OCI-LY1 (cell line): ENCODE measurements around the gene C17orf78.
"Not testable (repeated sequence)": the region's sequence is repeated elsewhere in the genome, so short reads cannot be mapped to it uniquely, and the experiment has no call there.

Experiments
- H2AFZ ChIP-seq: fragments of 200-600 bp; sonication (generic), shearing (Covaris generic); 2 replicates; pipeline ENCODE4 v1.6.0; 2014; ENCODE audit warnings: antibody characterized with exemption, mild to moderate bottlenecking, low read length
- H3F3A ChIP-seq: fragments of 200-600 bp; sonication (generic), shearing (Covaris generic); 2 replicates; pipeline ENCODE4 v1.6.0; 2014; ENCODE audit warnings: mild to moderate bottlenecking, antibody characterized with exemption, low read length, moderate library complexity; ENCODE audit not compliant: insufficient read depth
- H3K27ac ChIP-seq: fragments of 200-600 bp; sonication (generic); 2 replicates; pipeline ENCODE4 v1.5.1; 2014; ENCODE audit warnings: low read length, mixed run types, mild to moderate bottlenecking, low read depth; ENCODE audit not compliant: poor library complexity, severe bottlenecking
- H3K27me3 ChIP-seq: fragments of 200-600 bp; sonication (generic); 2 replicates; pipeline ENCODE4 v1.6.0; 2014; ENCODE audit warnings: antibody characterized with exemption, mild to moderate bottlenecking, low read length, moderate library complexity; ENCODE audit not compliant: insufficient read depth
- H3K36me3 ChIP-seq: fragments of 200-600 bp; sonication (generic); 2 replicates; pipeline ENCODE4 v1.6.1; 2014; ENCODE audit warnings: mild to moderate bottlenecking, antibody characterized with exemption, low read length, moderate library complexity, mixed read lengths; ENCODE audit not compliant: insufficient read depth
- H3K4me1 ChIP-seq: fragments of 200-600 bp; sonication (generic); 2 replicates; pipeline ENCODE4 v1.5.1; 2014; ENCODE audit warnings: mild to moderate bottlenecking, low read length, moderate library complexity; ENCODE audit not compliant: insufficient read depth, severe bottlenecking
- H3K4me2 ChIP-seq: fragments of 200-600 bp; sonication (generic), shearing (Covaris generic); 2 replicates; pipeline ENCODE4 v1.6.1; 2014; ENCODE audit warnings: low read length
- H3K4me3 ChIP-seq: fragments of 200-600 bp; sonication (generic); 2 replicates; pipeline ENCODE4 v1.5.1; 2014; ENCODE audit warnings: low read length, low read depth, mild to moderate bottlenecking, mixed read lengths; ENCODE audit not compliant: poor library complexity, severe bottlenecking
- H3K79me2 ChIP-seq: fragments of 200-600 bp; shearing (Covaris generic); 2 replicates; pipeline ENCODE4 v1.6.1; 2016; ENCODE audit warnings: mixed run types, low read length, mixed read lengths; ENCODE audit not compliant: insufficient read depth
- H3K9ac ChIP-seq: fragments of 200-600 bp; sonication (generic), shearing (Covaris generic); 2 replicates; pipeline ENCODE4 v1.6.1; 2014; ENCODE audit warnings: mild to moderate bottlenecking, low read length, mixed read lengths
- H3K9me2 ChIP-seq: fragments of 200-600 bp; sonication (generic), shearing (Covaris generic); 2 replicates; pipeline ENCODE4 v1.6.1; 2014; ENCODE audit warnings: low read depth, mild to moderate bottlenecking, low read length, mixed read lengths
- H3K9me3 ChIP-seq: fragments of 200-600 bp; shearing (Covaris generic); 2 replicates; pipeline ENCODE4 v1.6.1; 2014; ENCODE audit warnings: low read length, mixed read lengths
- H4K20me1 ChIP-seq: fragments of 200-600 bp; sonication (generic), shearing (Covaris generic); 2 replicates; pipeline ENCODE4 v1.6.0; 2016; ENCODE audit warnings: mild to moderate bottlenecking, low read length; ENCODE audit not compliant: insufficient read depth
- CTCF ChIP-seq: fragments of 200-600 bp; sonication (generic), shearing (Covaris generic); IDR thresholded peaks from 2 replicates; pipeline ENCODE4 v1.5.1; 2017; ENCODE audit warnings: mild to moderate bottlenecking, antibody characterized with exemption, low read length, moderate library complexity, mixed read lengths
- EZH2 ChIP-seq: fragments of 200-600 bp; sonication (generic), shearing (Covaris generic); IDR thresholded peaks from 2 replicates; pipeline ENCODE4 v1.8.0; 2017; ENCODE audit warnings: borderline replicate concordance, mixed run types, mild to moderate bottlenecking, antibody characterized with exemption, low read length, moderate library complexity, mixed read lengths

C17orf78 gene

DNA sequence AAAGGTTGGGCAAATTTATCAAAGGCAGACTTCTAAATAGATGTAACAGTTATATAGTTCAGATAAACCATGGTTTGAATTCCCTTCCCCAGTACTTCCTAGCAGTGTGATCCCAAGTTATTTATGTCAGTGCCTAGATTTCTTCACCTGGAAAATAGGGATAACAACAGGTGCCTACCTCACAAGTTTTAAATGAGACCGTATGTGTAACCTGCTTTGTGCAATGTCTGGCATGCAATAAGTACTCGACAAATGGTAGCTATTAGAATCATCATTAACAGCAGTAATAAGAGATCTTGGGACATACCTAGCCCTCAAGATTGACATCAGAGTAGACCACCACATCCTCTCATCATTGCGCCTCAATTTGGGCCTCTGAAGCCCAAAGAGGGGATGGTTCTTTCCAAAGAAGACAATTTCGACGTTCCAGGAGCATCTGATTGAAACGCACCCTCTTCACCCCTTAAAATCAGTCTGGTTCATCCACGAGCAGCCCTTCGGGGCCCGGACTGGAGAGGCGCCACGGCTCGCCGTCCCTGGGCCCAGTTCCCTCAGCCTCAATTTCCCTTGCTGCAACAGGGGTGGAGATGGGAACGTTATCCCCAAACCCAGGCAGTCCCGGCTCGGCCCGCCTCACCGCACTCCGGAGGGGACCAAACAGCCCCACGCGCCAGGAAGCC lies 30.3 kb downstream of the C17orf78 start:
- no peak for TF ChIP-seq EZH2
- no peak for TF ChIP-seq CTCF
- Histone ChIP-seq H3K4me2 (peak overlapping the region; percentile 99), H3K79me2 (peaks cover 6% of the 10 kb centered on the region), H3K27me3 (no peaks in the 10 kb centered on the region), H3K4me1 (peaks cover 30% of the 10 kb centered on the region), H3K9ac (peak overlapping the region; percentile 98), H3K4me3 (peak overlapping the region; percentile 95), H3K36me3 (peaks cover 15% of the 10 kb centered on the region), H3K9me3 (no peaks in the 10 kb centered on the region), H3K9me2 (no peaks in the 10 kb centered on the region), H3K27ac (peak overlapping the region; percentile 50), H2AFZ (no peak overlapping the region), H3F3A (no peaks in the 10 kb centered on the region), H4K20me1 (no peaks in the 10 kb centered on the region)

DNA sequence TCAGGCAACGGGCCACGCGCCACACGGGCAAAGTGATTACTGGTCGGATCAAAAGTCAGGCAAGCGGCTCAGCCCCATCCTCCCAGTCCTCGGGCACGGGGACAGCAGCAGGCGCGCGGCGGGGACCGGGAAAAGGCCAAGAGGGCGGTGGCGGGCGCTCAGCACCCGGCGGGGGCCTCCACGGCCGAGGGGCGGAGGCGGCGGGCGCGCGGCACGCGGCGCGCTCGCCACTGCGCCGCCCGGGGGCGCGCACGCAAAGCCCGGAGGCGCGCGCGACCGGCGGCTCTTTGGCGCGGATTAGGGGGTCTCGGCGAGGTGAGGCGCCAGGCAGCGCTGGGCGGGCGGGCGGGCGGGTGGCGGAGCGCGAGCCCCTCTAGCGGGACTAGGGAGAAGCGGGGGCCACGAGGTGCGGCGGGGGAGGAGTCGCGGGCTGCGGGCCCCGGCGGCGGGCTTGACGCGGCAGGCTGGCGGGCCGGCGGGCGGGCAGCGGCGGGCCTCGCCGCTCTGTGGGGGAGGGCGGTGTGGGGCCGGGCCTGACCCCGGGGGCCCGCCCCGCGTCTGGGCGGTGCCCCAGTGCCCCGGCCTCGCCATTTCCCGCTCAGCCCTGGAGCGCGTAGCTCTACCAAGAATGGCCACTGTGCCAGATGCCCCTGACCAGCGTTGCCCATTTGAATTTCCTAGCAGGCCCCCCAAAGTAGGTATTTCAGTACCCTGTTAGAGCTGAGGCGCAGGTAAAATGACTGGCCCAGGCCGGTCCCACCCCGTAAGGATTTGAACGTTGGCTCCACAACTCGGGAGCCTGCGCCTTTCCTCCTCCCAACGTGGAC lies 31.1 kb downstream of the C17orf78 start, which contains the start of the genes ACACA and TADA2A:
TSS of gene ACACA (minus strand) at position 202 of the 827 bp plus-strand sequence. CDS start 537 bp downstream, outside the sequence.
TSS of gene TADA2A (plus strand) at position 252 of the 827 bp plus-strand sequence. CDS start 4,480 bp downstream, outside the sequence.
- Histone ChIP-seq H3K9me3 (no peaks in the 10 kb centered on the region), H3K79me2 (peaks cover 6% of the 10 kb centered on the region), H4K20me1 (no peaks in the 10 kb centered on the region), H3K9ac (peak within 1 kb of the TSS; percentile 98), H3K4me2 (peak within 1 kb of the TSS; percentile 99), H2AFZ (no peak within 1 kb of the TSS), H3K4me3 (peak within 1 kb of the TSS; percentile 95), H3K36me3 (peaks cover 22% of the 10 kb centered on the region), H3K4me1 (peaks cover 30% of the 10 kb centered on the region), H3K9me2 (no peaks in the 10 kb centered on the region), H3F3A (no peaks in the 10 kb centered on the region), H3K27me3 (no peaks in the 10 kb centered on the region), H3K27ac (peak within 1 kb of the TSS; percentile 75)
- TF ChIP-seq EZH2: no peak
- TF ChIP-seq CTCF: 0 out of 2 replicates have a peak, but pooled peaks have one; percentile 7

- H3K4me3 ChIP-seq: peak overlapping the region; percentile 75
- peaks cover 30% of the 10 kb centered on the region for H3K4me1 ChIP-seq
- H3K79me2 ChIP-seq: not testable (repeated sequence)
These were observed 32.3 kb downstream of the C17orf78 start for GRCh38 chr17:37408145-37408479.

More at GRCh38 chr17:37408145-37408479, 32.3 kb downstream of the C17orf78 start:
- H4K20me1 ChIP-seq, H2AFZ ChIP-seq, H3K9ac ChIP-seq, H3K27me3 ChIP-seq, H3K9me2 ChIP-seq, H3F3A ChIP-seq, H3K27ac ChIP-seq, H3K9me3 ChIP-seq: not testable (repeated sequence)
- Histone ChIP-seq H3K4me2 (peak overlapping the region; percentile 82; the same call in 1 of the 2 replicates), H3K36me3 (peaks cover 34% of the 10 kb centered on the region)
